Measurements from ENCODE around the gene HSF5. TPM values are rescaled to one million over a fixed set of nuclear protein-coding genes. Genes with fewer than 3 reads are reported as not detected.
"Not testable (repeated sequence)": the region's sequence is repeated elsewhere in the genome, so short reads cannot be mapped to it uniquely, and the experiment has no call there.

Gene HSF5
- total RNA-seq, 2 donors from 2014 or later: 0.09 to 0.22 TPM

- Histone ChIP-seq H3K9me3 (ENCODE audit: control insufficient read depth, low read length) (no peaks in the 10 kb centered on the region), H3K36me3 (ENCODE audit: control insufficient read depth, insufficient read depth, low read length) (peaks cover 75% of the 10 kb centered on the region), H3K4me1 (ENCODE audit: control insufficient read depth, insufficient read depth, low read length) (no peaks in the 10 kb centered on the region), H3K27me3 (ENCODE audit: control insufficient read depth, insufficient read depth, low read length, poor library complexity, severe bottlenecking) (no peaks in the 10 kb centered on the region), H3K9ac (ENCODE audit: extremely low read depth, low read length, poor library complexity, severe bottlenecking) (no peak overlapping the region), H3K4me3 (ENCODE audit: low read length) (no peak overlapping the region), H3K27ac (ENCODE audit: low read depth, low read length) (no peak overlapping the region)
- no peaks in the 10 kb centered on the region for H3K9me3 Mint-ChIP-seq
- DNase-seq: no peak
- no peak overlapping the region for H3K4me3 Mint-ChIP-seq
- peaks cover 75% of the 10 kb centered on the region for H3K36me3 Mint-ChIP-seq (ENCODE audit: low read depth)
- 95 to 96% methylated on average over 4 to 5 of the region's 6 CpGs for WGBS, 2 experiments (ENCODE audit: insufficient coverage in 1 of 2, insufficient read length in 1 of 2)
- no peak overlapping the region for H3K27ac Mint-ChIP-seq
- TF ChIP-seq CTCF (conservative IDR thresholded peaks at IDR 0.05): no peak
- peaks cover 3% of the 10 kb centered on the region for H3K27me3 Mint-ChIP-seq (ENCODE audit: insufficient read depth)
- no peaks in the 10 kb centered on the region for H3K4me1 Mint-ChIP-seq
Measured at GRCh38 chr17:58491510-58492045, 3.4 kb upstream of the HSF5 start.

DNA sequence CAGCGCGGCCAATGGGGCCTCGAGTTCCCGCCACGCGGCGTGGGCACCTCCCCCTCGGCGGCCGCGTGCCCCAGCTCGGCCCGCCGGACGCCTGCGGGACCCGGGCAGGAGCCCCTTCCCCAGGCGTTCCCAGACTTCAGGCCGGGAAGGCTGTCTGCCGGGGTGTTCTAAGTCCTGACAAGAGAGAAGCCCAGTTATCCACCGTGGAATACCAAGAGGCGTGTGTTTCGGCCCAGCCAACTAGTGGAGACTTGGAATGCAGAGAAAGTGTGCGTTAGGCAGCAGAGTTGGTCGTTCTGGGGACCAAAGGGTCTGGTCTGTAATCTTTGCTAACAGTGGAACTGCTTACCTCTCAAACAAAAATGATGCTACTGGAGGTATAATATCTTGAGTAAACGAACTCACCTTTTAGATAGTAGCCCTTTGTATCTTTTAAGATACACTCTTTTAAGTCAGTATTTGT lies 251 bp upstream of the HSF5 start:
- Histone ChIP-seq H3K27me3 (ENCODE audit: control insufficient read depth, insufficient read depth, low read length, poor library complexity, severe bottlenecking) (no peaks in the 10 kb centered on the region), H3K36me3 (ENCODE audit: control insufficient read depth, insufficient read depth, low read length) (peaks cover 47% of the 10 kb centered on the region), H3K4me1 (ENCODE audit: control insufficient read depth, insufficient read depth, low read length) (no peaks in the 10 kb centered on the region), H3K27ac (ENCODE audit: low read depth, low read length) (no peak overlapping the region), H3K9ac (ENCODE audit: extremely low read depth, low read length, poor library complexity, severe bottlenecking) (no peak overlapping the region), H3K9me3 (ENCODE audit: control insufficient read depth, low read length) (no peaks in the 10 kb centered on the region), H3K4me3 (ENCODE audit: low read length) (no peak overlapping the region)
- TF ChIP-seq CTCF (conservative IDR thresholded peaks at IDR 0.05): no peak
- no peaks in the 10 kb centered on the region for H3K9me3 Mint-ChIP-seq
- no peak for DNase-seq
- H3K27ac Mint-ChIP-seq: no peak overlapping the region
- 96 to 97% methylated on average over 23 to 26 of the region's 26 CpGs for WGBS, 2 experiments (ENCODE audit: insufficient coverage in 1 of 2, insufficient read length in 1 of 2)
- H3K27me3 Mint-ChIP-seq (ENCODE audit: insufficient read depth): peaks cover 3% of the 10 kb centered on the region
- no peak overlapping the region for H3K4me3 Mint-ChIP-seq
- peaks cover 49% of the 10 kb centered on the region for H3K36me3 Mint-ChIP-seq (ENCODE audit: low read depth)
- no peaks in the 10 kb centered on the region for H3K4me1 Mint-ChIP-seq

GRCh38 chr17:58484600-58484999 lies 3.6 kb downstream of the HSF5 start:
- no peak overlapping the region for H3K4me3 ChIP-seq (ENCODE audit: low read length)
- no peaks in the 10 kb centered on the region for H3K4me1 ChIP-seq (ENCODE audit: control insufficient read depth, insufficient read depth, low read length)
- no peak for DNase-seq
- Mint-ChIP-seq H3K9me3 (no peaks in the 10 kb centered on the region), H3K36me3 (ENCODE audit: low read depth) (peaks cover 16% of the 10 kb centered on the region), H3K4me1 (no peaks in the 10 kb centered on the region), H3K27ac (no peak overlapping the region), H3K4me3 (no peak overlapping the region), H3K27me3 (ENCODE audit: insufficient read depth) (peaks cover 3% of the 10 kb centered on the region)
- H3K27ac ChIP-seq (ENCODE audit: low read depth, low read length): no peak overlapping the region
- 100% methylated on average over 1 of the region's 3 CpGs; no CpG with 5 or more reads in 1 of the 2 experiments for WGBS, 2 experiments (ENCODE audit: insufficient coverage in 1 of 2, insufficient read length in 1 of 2)
- H3K27me3 ChIP-seq (ENCODE audit: control insufficient read depth, insufficient read depth, low read length, poor library complexity, severe bottlenecking): no peaks in the 10 kb centered on the region
- no peaks in the 10 kb centered on the region for H3K9me3 ChIP-seq (ENCODE audit: control insufficient read depth, low read length)
- no peak overlapping the region for H3K9ac ChIP-seq (ENCODE audit: extremely low read depth, low read length, poor library complexity, severe bottlenecking)
- H3K36me3 ChIP-seq (ENCODE audit: control insufficient read depth, insufficient read depth, low read length): peaks cover 12% of the 10 kb centered on the region
- no peak for TF ChIP-seq CTCF (conservative IDR thresholded peaks at IDR 0.05)

DNA sequence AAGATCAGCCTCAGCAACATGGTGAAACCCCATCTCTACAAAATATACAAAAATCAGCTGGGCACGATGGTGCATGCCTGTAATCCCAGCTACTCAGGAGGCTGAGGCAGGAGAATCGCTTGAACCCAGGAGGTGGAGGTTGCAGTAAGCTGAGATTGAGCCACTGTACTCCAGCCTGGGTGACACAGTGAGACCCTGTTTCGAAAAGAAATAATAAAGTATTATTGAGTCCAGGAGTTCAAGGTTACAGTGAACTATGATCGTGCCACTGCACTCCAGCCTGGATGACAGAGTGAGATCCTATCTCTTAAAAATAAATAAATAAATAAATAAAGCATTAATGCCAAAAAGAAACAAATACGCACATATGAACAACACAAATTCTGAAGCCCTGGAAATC lies 6.4 kb downstream of the HSF5 start:
- not testable (repeated sequence) for H3K9me3 ChIP-seq (ENCODE audit: control insufficient read depth, low read length); H3K9ac ChIP-seq (ENCODE audit: extremely low read depth, low read length, poor library complexity, severe bottlenecking); H3K36me3 Mint-ChIP-seq (ENCODE audit: low read depth); H3K27ac ChIP-seq (ENCODE audit: low read depth, low read length); H3K4me1 ChIP-seq (ENCODE audit: control insufficient read depth, insufficient read depth, low read length); H3K27me3 ChIP-seq (ENCODE audit: control insufficient read depth, insufficient read depth, low read length, poor library complexity, severe bottlenecking); H3K4me3 Mint-ChIP-seq; H3K4me3 ChIP-seq (ENCODE audit: low read length); H3K36me3 ChIP-seq (ENCODE audit: control insufficient read depth, insufficient read depth, low read length); H3K4me1 Mint-ChIP-seq; H3K9me3 Mint-ChIP-seq; DNase-seq; H3K27me3 Mint-ChIP-seq (ENCODE audit: insufficient read depth); H3K27ac Mint-ChIP-seq
- 85% methylated on average over 3 of the region's 5 CpGs for WGBS, 2 experiments (ENCODE audit: insufficient coverage in 1 of 2, insufficient read length in 1 of 2)
